GM19023 (cell line): Measurements from ENCODE around the gene FGF14.

ENCODE experiments used
- ATAC-seq: cut with Tn5 transposase; IDR thresholded peaks from one replicate; pipeline ENCODE4 v1.9.1; 2021; ENCODE audit warnings: mild to moderate bottlenecking, moderate library complexity; ENCODE audit not compliant: unreplicated experiment

FGF14 gene

DNA sequence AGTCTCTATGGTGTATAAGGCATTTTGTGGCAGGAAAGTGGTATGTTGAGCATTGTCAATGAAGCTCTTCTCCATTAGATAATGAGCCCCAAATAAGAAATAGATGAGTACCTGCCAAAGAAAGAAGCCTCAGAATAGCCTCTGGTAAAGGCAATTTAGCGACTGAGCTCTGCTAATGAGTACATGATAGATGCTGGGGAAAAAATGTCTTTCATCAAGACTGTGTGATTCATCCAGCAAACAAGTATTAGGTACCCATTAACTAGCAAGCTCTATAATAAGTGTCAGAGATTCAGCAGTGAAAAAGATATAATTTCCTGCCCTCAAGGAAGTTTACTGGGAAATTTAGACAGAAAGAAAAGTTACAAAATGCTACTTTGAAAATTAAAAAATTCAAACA, 654.8 kb downstream of the FGF14 start:
- ATAC-seq: no peak

DNA sequence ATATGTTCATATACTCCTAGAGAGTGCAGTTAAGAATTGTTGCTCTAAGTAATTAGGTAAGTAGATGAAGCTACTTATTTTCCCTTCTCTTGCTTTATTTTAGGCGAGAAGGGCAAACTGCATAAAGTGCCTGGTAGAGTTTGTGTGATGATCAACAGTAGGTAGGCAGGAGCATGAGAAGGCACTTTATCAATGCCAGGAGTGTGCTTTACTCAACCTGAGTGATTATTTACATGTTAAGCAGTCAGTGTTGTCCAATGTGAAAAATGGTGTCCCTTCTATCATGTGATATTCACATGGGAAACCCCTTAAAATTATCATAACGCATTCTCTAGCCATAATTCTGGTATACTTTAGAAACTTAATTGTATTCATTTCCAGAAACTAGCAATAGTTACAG, 655.3 kb downstream of the FGF14 start:
- ATAC-seq: no peak

DNA sequence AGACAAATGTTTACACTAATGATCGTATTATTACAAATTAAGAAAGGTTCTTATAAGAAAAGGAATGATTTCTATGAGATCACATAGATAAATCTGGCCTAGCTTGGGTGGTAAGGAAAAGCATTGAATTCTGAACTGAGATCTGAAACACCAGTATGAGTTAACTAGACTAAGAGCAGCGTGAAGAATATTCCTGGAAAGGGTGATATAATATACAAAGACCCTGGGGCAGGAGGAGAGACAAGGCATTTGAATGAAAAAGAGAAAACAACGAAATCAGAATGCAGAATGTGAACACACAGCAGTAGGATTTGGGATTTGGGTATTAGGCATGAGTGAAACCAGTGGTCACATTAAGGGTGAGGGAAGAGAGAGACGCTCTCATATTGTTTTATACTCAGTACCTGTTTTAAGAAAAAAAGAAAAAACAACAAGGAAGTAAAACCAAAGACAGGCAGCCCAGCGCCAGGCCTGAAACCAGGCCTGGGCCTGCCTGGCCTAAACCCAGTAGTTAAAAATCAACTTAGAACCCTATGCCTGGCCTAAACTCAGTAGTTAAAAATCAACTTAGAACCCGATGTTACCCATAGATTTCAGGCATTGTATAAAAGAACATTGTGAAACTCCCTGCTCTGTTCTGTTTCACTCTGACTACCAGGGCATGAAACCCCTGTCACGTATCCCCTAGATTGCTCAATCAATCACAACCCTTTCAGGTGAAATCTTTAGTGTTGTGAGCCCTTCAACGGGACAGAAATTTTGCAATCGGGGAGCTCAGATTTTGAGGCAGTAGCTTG, 662.3 kb downstream of the FGF14 start:
- peak; percentile 94 for ATAC-seq

DNA sequence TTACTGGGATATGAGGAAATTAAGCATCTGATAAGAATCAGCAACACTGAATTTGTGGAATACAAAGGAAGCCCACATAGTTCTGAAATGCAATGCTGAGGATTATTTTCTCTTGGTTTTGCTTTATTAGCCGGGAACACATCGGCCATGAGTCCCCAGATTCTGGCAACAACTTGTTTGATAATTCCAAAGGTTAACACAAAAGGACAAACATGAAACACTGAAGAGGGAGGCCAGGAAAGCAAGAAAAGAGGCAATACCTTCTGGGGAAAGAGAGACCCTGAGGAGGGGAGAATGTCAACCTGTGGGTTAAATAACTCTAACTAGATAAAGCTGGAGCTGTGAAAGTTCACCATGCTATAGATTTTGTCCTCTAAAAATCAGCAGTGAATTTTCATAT, 663.5 kb downstream of the FGF14 start:
- ATAC-seq: no peak

DNA sequence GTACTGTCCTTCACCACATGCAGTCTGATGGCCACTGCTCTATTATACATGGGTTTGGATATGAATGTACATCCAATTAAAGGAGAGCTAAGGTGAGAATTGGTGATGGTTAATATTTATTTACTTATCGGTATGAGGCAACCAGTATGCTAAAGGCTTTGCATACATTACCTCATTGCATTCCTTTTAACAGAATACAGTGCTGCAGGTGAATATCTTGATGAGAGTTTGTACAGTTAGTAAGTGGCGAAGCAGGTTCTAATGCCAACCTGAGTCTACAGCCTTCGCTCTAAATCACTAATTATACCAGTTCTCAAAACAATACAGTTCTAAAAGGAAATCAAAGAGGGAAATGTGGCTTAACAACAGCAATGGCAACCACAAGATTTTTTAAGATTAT, 665.3 kb downstream of the FGF14 start:
- ATAC-seq: no peak

DNA sequence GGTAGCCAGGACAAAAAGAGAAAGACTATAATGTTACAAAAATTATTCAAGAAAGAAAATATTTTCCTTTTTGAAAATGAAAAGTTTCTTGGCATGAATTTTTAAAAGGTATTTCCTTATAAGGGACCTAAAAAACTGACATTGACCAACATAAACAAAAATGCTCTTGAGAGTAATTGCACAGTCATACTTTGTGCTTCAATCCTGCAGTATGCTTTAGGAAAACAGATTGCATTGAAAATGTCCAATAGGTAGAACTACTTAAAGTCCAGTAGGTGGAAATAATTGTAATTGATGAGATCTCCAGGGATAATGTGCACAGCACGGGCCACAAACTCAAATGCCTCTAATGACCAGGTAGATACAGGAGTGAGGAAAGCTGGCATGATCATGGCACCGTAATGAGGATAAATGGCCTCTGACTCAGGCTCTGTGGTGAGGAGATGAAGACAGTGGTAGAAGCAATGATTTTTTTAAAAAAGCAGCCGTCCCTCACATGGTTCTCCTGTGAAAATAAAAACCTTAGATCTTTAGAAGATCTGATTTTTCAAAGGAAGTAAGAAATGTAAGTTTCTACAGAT, 671.3 kb downstream of the FGF14 start:
- no peak for ATAC-seq

DNA sequence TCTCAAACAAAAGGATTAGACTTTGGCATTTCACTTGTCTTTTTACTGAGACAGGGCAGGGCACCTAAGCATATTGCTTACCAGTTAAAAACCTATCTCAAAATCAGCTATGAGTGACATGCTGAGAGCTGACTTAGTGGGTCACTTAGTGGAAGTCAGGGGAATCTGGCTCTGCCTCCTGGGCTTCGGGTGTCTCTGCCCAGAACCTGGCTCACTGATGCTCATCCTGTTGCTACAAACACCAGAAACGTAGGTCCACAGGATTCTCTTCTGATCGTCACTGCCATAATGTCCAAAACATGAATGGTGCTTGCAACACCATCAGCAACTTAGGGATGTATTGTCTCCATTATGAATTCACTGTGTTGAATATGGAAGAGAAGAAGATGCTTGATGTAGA, 673.2 kb downstream of the FGF14 start:
- no peak for ATAC-seq

DNA sequence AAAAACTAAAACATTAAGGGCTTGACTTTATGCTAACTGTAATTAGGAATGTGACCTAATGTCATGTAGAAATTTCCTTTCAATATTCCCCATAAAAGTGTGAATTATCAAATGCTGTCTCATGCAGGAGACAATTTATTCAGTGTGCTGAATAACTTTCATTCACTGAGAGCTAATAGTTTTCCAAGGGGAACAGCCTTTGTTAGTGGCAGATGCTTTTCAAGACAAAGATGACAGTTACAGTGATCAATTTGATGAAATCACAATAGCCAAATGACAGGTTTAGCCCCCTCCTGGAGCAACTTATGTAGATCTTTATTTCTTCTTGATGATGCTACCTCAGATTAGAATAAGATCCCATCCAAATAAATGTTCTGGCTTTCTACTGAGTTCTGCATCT, 673.8 kb downstream of the FGF14 start:
- ATAC-seq: no peak

DNA sequence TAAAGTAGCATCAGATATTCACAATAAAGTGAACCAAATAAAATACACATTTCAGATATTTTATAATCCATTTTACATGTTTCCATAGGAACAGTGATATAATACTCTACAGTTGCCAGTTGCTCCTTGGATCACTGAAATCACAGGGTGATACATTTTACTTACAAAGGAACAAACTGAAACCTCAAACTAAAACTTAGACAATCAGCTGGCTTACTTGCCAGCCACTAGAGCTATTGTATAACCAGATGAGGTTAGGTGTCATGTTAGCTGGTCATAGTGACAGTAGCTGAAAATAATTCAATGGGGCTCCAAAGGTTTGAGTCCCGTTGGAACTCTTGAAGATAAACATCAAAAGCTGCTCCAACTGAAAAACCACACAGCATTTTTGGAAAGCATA, 674.7 kb downstream of the FGF14 start:
- ATAC-seq: no peak

DNA sequence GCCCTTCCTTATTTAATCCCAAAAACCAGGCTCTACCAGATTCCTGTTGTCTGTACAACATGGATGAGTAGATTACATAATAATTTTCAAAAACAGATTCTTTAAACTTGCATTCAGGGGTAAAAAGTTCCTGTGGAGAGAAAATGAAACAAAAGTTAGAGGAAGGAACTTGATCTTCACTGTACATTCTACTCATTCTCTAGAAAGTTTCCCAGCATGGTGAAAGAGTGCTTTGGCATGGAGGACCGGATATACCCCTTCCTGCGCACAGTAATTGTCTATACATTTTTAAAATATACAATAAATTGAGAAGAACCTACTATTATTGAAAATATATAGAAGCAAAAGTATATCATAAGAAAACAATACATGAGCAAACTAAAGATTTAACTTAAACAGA, 675.2 kb downstream of the FGF14 start:
- no peak for ATAC-seq

DNA sequence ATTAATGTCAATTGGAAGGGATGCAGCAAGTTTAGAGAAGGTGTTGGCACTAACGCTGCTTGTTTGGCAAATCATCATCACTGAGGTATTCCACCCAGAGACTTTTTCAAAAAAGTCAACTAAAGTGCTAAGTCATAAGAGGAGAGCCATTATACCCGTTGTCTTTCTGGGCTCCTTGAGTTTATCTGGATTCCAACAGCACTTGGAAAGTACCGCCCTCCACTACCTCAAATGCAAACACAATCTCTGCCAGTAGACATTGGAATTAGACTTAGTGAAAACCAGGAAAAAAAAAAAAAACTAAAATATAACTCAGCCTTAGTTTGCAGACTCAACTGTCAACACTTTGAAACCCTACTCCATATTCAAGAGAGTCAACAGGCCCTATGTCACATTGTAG, 683.4 kb downstream of the FGF14 start:
- no peak for ATAC-seq

DNA sequence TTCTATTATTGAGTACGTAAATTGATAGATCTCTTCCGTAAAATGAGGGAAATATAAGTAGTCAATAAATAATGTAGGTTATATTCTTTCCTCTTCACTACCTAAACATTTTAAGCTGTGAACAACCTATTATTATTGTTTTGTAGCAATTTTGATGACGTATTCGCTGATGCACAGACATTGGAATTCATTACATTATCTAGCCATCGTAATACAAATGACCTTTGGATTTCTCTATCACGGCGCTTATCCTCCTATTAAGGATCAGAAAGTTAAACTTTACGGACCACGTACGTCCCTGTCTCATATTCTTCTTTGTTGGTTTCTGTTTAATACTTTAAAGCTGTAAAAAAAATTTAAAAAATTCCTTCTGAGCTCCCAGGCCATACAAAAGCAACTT, 684.5 kb downstream of the FGF14 start:
- ATAC-seq: no peak

DNA sequence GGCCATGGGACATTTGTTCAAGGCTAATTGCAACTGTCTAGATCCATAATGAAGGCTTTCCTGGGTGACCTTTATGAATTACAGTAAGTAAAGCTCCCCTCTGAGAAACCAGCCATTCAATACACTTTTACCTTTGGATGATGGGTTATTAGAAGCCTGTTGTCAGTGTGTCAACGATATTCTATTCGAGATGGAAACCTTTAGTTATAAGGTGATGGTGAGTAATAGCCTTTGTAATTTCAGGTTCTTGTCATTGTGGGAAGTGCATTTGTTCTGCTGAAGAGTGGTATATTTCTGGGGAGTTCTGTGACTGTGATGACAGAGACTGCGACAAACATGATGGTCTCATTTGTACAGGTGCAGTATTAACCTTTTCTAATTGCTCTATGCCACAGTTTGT, 687.7 kb downstream of the FGF14 start:
- no peak for ATAC-seq

DNA sequence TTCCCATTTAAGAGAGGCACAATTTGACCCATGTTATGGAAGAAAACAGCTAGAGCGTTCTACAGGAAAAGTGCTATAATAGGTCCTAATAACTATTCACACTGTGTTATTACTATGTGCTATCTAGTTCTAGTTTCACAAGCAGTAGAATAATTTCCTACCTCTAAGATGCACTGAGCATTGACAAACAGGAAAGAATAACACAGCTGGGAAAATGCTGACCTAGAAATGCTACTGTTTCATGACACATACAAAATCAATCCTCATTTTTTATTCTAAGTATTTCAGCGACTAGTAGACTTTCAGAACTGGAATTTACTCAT, 689.9 kb downstream of the FGF14 start:
- no peak for ATAC-seq

DNA sequence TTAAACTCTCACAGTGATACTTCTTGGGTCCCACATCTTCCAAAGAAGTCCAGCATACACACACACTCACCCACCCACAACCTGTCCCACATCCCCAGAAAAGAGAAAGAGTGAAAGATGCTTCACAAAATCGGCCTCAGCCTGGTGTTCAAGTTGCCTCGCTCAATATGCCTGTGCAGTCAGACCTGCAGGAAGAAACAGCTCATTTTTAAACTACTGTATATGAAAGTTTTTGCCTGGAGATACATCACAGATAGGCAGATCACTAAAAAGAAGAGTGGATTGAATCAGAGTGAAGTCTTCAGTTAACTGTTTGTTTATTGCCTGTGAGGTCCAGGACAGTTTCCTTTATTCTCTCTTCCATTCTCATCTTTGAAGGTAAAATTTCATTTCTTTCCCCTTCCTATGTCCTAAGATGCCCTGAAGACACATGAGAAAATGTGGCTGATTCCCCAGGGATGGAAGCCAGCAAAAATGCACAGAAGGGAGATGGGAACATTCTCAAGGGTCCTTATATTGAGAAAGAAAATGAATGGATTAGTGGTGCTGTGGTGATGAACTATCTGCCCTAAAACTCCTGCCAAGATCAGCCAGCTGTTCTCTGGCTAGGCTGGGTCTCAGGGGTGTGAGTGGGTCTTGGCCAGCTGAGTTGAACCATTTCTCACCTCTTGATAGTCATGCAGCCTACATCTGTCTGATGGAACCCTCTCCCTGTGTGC, 690.4 kb downstream of the FGF14 start:
- ATAC-seq: no peak

DNA sequence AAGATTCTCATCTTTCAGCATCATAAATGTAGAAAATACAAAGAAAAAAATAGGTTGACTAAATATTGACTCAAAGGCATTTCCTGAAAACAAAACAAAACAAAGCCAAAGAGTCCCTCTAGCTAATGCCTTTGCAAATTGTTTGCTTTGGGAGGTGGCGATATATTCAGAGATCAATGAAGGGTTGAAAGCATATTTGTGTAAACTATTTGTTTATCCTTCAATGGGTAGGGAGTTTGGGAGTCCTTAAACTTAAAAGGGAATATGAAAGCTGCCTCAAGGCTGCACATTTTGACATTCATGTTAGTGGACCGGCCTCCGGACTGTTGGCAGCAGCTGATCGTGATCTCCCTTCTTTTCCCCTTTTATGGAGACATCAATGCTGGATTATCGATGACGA, 691.9 kb downstream of the FGF14 start:
- ATAC-seq: no peak

DNA sequence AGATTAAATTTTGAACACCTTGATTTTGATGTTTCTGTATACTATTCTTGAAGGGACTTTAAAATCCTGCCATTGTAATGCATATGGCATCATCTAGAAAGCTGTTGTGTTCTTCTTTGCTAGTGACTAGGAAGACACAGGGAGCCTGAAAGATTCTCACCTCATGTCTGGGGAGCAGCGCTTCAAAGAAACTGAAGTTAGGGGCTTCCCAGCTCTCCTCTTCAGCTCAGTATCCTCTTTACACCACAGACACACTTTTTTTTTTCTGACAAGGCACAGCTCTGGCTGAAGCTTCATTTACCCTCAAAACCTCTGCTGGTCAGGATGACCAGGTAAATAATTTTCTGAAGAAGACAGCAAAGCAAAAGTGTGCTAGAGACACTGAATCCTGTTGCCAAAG, 693.7 kb downstream of the FGF14 start:
- no peak for ATAC-seq

DNA sequence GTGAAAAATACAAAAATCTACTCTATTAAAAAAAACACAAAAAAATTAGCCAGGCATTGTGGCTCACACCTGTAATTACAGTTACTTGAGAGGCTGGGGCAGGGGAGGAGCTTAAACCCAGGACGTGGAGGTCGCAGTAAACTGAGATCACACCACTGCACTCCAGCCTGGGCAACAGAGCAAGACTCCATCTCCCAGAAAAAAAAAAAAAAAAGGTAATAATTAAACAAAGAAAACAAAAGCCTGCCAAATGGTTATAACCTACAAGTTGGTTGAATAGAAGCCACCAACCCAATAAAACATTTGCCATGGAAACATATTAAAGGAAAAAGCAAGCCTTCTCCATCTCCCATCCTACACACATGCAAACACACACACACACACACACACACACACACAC, 694.2 kb downstream of the FGF14 start:
- no peak for ATAC-seq

DNA sequence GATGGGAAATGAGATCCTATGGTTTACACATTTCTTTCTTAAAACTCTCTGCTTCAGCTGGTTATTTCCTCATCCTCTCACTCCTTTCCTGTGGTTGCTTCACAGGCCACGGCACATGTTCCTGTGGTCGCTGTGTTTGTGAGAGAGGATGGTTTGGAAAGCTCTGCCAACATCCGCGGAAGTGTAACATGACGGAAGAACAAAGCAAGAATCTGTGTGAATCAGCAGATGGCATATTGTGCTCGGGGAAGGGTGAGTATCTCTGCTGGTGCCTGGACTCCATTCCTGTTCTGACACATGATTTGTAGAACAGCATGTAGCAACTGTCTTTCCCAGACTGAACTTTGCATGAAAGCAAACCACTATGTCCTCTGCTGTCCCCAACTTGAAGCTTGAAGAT, 695.2 kb downstream of the FGF14 start:
- no peak for ATAC-seq

DNA sequence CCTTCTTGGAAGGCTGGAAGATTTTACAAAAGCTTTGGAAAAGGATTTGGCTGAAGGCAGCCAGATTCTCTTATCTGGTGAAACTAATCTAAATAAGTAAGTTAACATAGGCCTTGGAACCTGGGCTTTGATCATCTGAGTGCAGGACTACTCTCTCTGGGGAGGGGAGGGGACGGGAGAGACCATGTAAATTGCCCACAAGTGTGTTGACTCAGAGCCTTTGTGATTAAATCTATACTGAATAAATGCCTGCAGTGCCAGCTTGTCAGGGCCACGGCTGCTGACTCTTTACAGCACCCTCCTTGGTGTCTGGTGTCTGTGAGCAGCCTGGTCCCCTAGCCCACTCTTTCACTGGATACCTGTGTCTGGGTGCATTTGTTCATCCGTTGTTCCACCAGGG, 698.0 kb downstream of the FGF14 start:
- ATAC-seq: no peak

DNA sequence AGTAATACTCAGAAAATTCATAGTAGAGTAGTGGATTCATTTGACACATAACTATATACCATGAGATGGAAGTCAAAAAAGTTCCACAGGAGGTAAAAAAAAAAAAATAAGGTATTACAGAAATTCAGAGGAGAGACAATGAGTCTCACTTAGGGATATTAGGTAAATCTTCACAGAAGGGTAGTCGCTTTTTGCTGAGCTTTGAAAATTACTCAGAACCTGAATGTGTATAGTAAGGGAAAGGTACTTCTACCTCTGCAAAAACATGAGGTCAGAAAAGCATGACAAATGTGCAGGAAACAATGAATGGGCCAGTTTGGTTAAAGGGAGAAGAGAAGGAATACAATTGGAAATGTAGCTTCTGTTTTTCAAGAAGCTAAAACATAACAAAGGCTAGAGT, 698.8 kb downstream of the FGF14 start:
- no peak for ATAC-seq

DNA sequence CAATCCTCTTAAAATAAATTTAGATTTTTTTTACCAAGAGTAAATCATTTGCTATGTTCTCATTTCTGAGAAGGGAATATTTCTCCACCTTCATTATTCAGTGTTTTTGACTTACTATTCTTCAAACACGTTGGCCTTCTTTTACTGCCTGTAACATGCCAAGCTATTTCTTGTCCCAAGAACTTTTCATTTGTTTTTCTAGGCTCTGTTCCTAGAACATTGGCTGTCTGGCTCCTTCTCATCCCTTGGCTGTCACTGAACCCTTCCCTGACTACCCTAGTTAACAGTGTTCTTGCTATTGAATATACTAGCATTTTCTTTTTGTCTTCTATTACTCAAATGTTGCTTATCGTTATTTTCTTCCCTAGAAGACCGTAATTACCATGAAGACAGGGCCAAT, 701.2 kb downstream of the FGF14 start:
- no peak for ATAC-seq
